ENCODE results near the gene BDKRB2.

The BDKRB2 gene

GRCh38 chr14:96255501-96256366, 51.1 kb downstream of the BDKRB2 start, which contains the start of gene BDKRB1:
Gene BDKRB1 (plus strand): TSS chr14:96256210. CDS start chr14:96263683, 7,473 bp downstream.
- DNase-seq, result no peak

- DNase-seq, result no peak
Observed at GRCh38 chr14:96256407-96256806, 51.8 kb downstream of the BDKRB2 start.

- no peak for DNase-seq
Observed at GRCh38 chr14:96257056-96257455, 52.4 kb downstream of the BDKRB2 start.

- no peak for DNase-seq
Observed at GRCh38 chr14:96257900-96258299, 53.3 kb downstream of the BDKRB2 start.

- DNase-seq, result no peak
Observed at GRCh38 chr14:96260341-96260821, 55.7 kb downstream of the BDKRB2 start.

- DNase-seq, result peak; percentile 21 to 53
Observed at GRCh38 chr14:96261053-96261452, 56.4 kb downstream of the BDKRB2 start.

- peak in 1 of 2 experiments; percentile 21 for DNase-seq
Observed at GRCh38 chr14:96261772-96262655, 57.4 kb downstream of the BDKRB2 start.

- peak; percentile 22 to 77 for DNase-seq
Observed at GRCh38 chr14:96263347-96264199, 58.9 kb downstream of the BDKRB2 start.

GRCh38 chr14:96264200-96264553, 59.5 kb downstream of the BDKRB2 start:
- DNase-seq, result no peak

GRCh38 chr14:96264853-96265252, 60.2 kb downstream of the BDKRB2 start:
- DNase-seq, result peak; percentile 24 to 66

- no peak for DNase-seq
Observed at GRCh38 chr14:96265383-96266095, 60.9 kb downstream of the BDKRB2 start.

GRCh38 chr14:96267336-96267735, 62.7 kb downstream of the BDKRB2 start:
- DNase-seq, result peak; percentile 75 to 86

- DNase-seq, result no peak
Observed at GRCh38 chr14:96267916-96268315, 63.3 kb downstream of the BDKRB2 start.

GRCh38 chr14:96268431-96269358, 64.1 kb downstream of the BDKRB2 start:
- no peak for DNase-seq

- no peak for DNase-seq
Observed at GRCh38 chr14:96269359-96269710, 64.7 kb downstream of the BDKRB2 start.

- no peak for DNase-seq
Observed at GRCh38 chr14:96270565-96271420, 66.2 kb downstream of the BDKRB2 start.

GRCh38 chr14:96271421-96271762, 66.8 kb downstream of the BDKRB2 start:
- DNase-seq, result no peak

GRCh38 chr14:96272777-96273473, 68.3 kb downstream of the BDKRB2 start:
- no peak for DNase-seq

- no peak for DNase-seq
Observed at GRCh38 chr14:96273629-96274028, 69.0 kb downstream of the BDKRB2 start.

All from NCI-H524 (cell line).